CD4-positive, alpha-beta T cell (primary cell): ENCODE measurements around the gene SRSF2. TPM values are rescaled to one million over a fixed set of nuclear protein-coding genes. Genes with fewer than 3 reads are reported as not detected.

Experiments used
- ATAC-seq: fragments of 200-7000 bp; cut with Tn5 transposase; one replicate; pipeline ENCODE4 v1.10.0; 2022; ENCODE audit warnings: mild to moderate bottlenecking; ENCODE audit not compliant: poor library complexity
- CTCF ChIA-PET: fragments of 350-600 bp; sonication (Branson Sonifier 250); formaldehyde crosslinking; loops from one replicate; lab custom pipeline; 2021; ENCODE audit warnings: antibody characterized with exemption, inconsistent platforms; lab: Charles Lee
- POLR2A ChIA-PET: fragments of 350-600 bp; sonication (Branson Sonifier 250); formaldehyde crosslinking; loops from one replicate; lab custom pipeline; 2021; ENCODE audit warnings: antibody characterized with exemption, inconsistent platforms; lab: Charles Lee
- DNase-seq, 14 experiments: peaks; one replicate each; pipeline ENCODE4 v3.0.0-alpha.2; 2013 to 2020; ENCODE audit warnings: mixed read lengths in 2 of 14
- H3K27ac ChIP-seq, 2 donors: one replicate each; pipeline versions ENCODE4 v1.5.1 to v1.7.0; 2013; ENCODE audit warnings: low read length in 2 of 2, low read depth in 1 of 2, mild to moderate bottlenecking in 1 of 2
- H3K27me3 ChIP-seq, 2 experiments: 1 replicate in 1 of 2; 2 replicates in 1 of 2; pipeline versions ENCODE4 v1.6.1 to v1.7.0; 2013; ENCODE audit warnings: low read length in 2 of 2, control low read depth in 1 of 2, mild to moderate bottlenecking in 1 of 2, moderate library complexity in 1 of 2; ENCODE audit not compliant: insufficient read depth in 2 of 2, control insufficient read depth in 1 of 2
- H3K36me3 ChIP-seq: one replicate; pipeline ENCODE4 v1.6.1; 2013; ENCODE audit warnings: low read length, control low read depth; ENCODE audit not compliant: insufficient read depth
- H3K4me1 ChIP-seq: one replicate; pipeline ENCODE4 v1.6.1; 2013; ENCODE audit warnings: low read length, control low read depth; ENCODE audit not compliant: insufficient read depth
- H3K4me3 ChIP-seq: one replicate; pipeline ENCODE4 v1.5.1; 2013; ENCODE audit warnings: mild to moderate bottlenecking, low read length, moderate library complexity
- H3K9me3 ChIP-seq, 2 experiments: 1 replicate in 1 of 2; 2 replicates in 1 of 2; pipeline versions ENCODE4 v1.6.1 to v1.7.0; 2013; ENCODE audit warnings: low read length in 2 of 2, mild to moderate bottlenecking in 2 of 2, control low read depth in 1 of 2, moderate library complexity in 1 of 2; ENCODE audit not compliant: control insufficient read depth in 1 of 2, insufficient read depth in 1 of 2
- H3K27ac Mint-ChIP-seq: one replicate; pipeline ENCODE4 v1.8.0; 2020; ENCODE audit warnings: mixed read lengths
- H3K27me3 Mint-ChIP-seq: one replicate; pipeline ENCODE4 v1.8.0; 2021; ENCODE audit warnings: mixed read lengths
- H3K36me3 Mint-ChIP-seq: one replicate; pipeline ENCODE4 v1.8.0; 2021; ENCODE audit warnings: low read depth, mixed read lengths
- H3K4me1 Mint-ChIP-seq: one replicate; pipeline ENCODE4 v1.8.0; 2021; ENCODE audit warnings: low read depth, mixed read lengths
- H3K4me3 Mint-ChIP-seq: one replicate; pipeline ENCODE4 v1.8.0; 2020; ENCODE audit warnings: mild to moderate bottlenecking, mixed read lengths
- H3K9me3 Mint-ChIP-seq: one replicate; pipeline ENCODE4 v1.8.0; 2020; ENCODE audit warnings: mixed read lengths
- CTCF ChIP-seq: fragments of 200-600 bp; IDR thresholded peaks from one replicate; pipeline ENCODE4 v1.8.0; 2022; ENCODE audit warnings: antibody characterized with exemption, mild to moderate bottlenecking
- intact Hi-C, 2 experiments: fragments of 100-400 bp; cut with DNase I in 1 of 2; cut with micrococcal nuclease in 1 of 2; formaldehyde crosslinking; loops; one replicate each; pipeline versions ENCODE4 v1.15.1 to v1.9.0; 2023 to 2025; cut with DNase I, micrococcal nuclease
- total RNA-seq, 174 experiments: library from RNA in 2 of 174; stranded (reverse) in 2 of 174; gene quantifications; one replicate each; pipeline ENCODE4 v1.2.3 and lab custom pipeline; 2021 to 2026

The SRSF2 gene
- total RNA-seq, 2 experiments from 2014 or later: 448 to 460 TPM

GRCh38 chr17:76722279-76722678 is 14.9 kb downstream of the SRSF2 start:
- peaks cover 43% of the 10 kb centered on the region for H3K4me1 ChIP-seq
- DNase-seq (no peak), ATAC-seq (no peak)
- H3K9me3 Mint-ChIP-seq: no peaks in the 10 kb centered on the region
- H3K4me3 ChIP-seq: no peak overlapping the region
- no peak overlapping the region for H3K27ac ChIP-seq
- H3K36me3 Mint-ChIP-seq: peaks cover 92% of the 10 kb centered on the region
- no peak overlapping the region for H3K4me3 Mint-ChIP-seq
- H3K27ac Mint-ChIP-seq: peak overlapping the region; percentile 49
- no peaks in the 10 kb centered on the region for H3K27me3 Mint-ChIP-seq
- H3K27me3 ChIP-seq: no peaks in the 10 kb centered on the region
- H3K4me1 Mint-ChIP-seq: peaks cover 36% of the 10 kb centered on the region
- intact Hi-C loops: no loop called here
- POLR2A ChIA-PET: no interaction called here
- peaks cover 74% of the 10 kb centered on the region for H3K36me3 ChIP-seq
- CTCF ChIA-PET: no interaction called here
- no peak for TF ChIP-seq CTCF
- H3K9me3 ChIP-seq: no peaks in the 10 kb centered on the region

- H3K4me1 Mint-ChIP-seq: peaks cover 35% of the 10 kb centered on the region
- no peaks in the 10 kb centered on the region for H3K9me3 ChIP-seq
- H3K27me3 Mint-ChIP-seq: no peaks in the 10 kb centered on the region
- DNase-seq: no peak
- TF ChIP-seq CTCF: no peak
- peak overlapping the region; percentile 49 for H3K27ac Mint-ChIP-seq
- peak overlapping the region; percentile 56 for H3K4me3 Mint-ChIP-seq
- peaks cover 82% of the 10 kb centered on the region for H3K36me3 ChIP-seq
- H3K9me3 Mint-ChIP-seq: no peaks in the 10 kb centered on the region
- no peak overlapping the region for H3K27ac ChIP-seq
- ChIA-PET POLR2A (no interaction called here), CTCF (no interaction called here)
- no peak for ATAC-seq
- no peak overlapping the region for H3K4me3 ChIP-seq
- H3K36me3 Mint-ChIP-seq: peaks cover 95% of the 10 kb centered on the region
- H3K27me3 ChIP-seq: no peaks in the 10 kb centered on the region
- intact Hi-C loops: no loop called here
- peaks cover 47% of the 10 kb centered on the region for H3K4me1 ChIP-seq
Observed at GRCh38 chr17:76721463-76721862, 15.7 kb downstream of the SRSF2 start.

- Mint-ChIP-seq H3K4me1 (peaks cover 37% of the 10 kb centered on the region), H3K27me3 (no peaks in the 10 kb centered on the region), H3K9me3 (no peaks in the 10 kb centered on the region), H3K4me3 (peak overlapping the region; percentile 25), H3K36me3 (peaks cover 96% of the 10 kb centered on the region), H3K27ac (peak overlapping the region; percentile 44)
- TF ChIP-seq CTCF: no peak
- no peaks in the 10 kb centered on the region for H3K9me3 ChIP-seq
- H3K27ac ChIP-seq: no peak overlapping the region
- ChIA-PET POLR2A (no interaction called here), CTCF (no interaction called here)
- no peak for DNase-seq
- peaks cover 48% of the 10 kb centered on the region for H3K4me1 ChIP-seq
- H3K4me3 ChIP-seq: no peak overlapping the region
- no peaks in the 10 kb centered on the region for H3K27me3 ChIP-seq
- H3K36me3 ChIP-seq: peaks cover 87% of the 10 kb centered on the region
- no peak for ATAC-seq
- intact Hi-C loops: no loop called here
Observed at GRCh38 chr17:76720941-76721340, 16.2 kb downstream of the SRSF2 start.
